HG03139 (cell line): Measurements from ENCODE around the gene DMRTB1.

Experiments
- ATAC-seq: cut with Tn5 transposase; IDR thresholded peaks from one replicate; pipeline ENCODE4 v1.9.1; 2021; ENCODE audit not compliant: unreplicated experiment

Gene DMRTB1

DNA sequence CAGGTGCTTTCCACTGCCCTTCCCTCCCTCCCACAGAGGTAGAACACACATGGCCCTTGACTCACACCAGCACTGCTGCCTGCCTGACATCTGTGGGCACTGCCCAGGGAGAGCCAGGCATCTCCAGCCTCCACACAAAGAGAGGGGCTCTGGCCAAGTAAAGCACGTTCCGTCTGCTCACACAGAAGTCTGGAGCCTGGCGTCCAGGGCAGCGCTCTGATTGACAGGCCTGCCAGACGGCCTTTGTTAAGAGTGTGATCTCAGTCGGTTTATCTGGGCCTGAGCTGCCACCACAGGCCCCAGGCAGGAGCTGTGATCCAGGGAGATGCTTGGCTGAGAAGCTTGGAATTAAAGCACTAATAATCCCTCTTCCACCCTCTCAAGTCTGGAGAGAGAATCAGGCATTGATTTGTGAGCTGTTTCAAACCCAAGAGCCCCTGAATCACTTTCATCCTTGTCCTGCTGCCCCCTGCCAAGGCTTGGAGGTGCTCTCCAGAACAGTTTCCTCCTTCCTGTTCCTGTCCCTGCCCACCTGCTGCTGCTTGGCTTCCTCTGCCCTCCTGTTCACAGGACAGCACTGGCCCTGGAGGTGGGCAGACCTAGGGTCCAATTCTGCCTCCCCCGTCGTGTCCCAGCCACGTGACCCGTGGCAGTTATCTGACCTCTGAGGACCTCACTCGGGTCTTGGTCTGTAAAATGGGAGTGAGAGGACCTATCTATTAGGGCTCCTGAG, 3.7 kb downstream of the DMRTB1 start:
- ATAC-seq = no peak

DNA sequence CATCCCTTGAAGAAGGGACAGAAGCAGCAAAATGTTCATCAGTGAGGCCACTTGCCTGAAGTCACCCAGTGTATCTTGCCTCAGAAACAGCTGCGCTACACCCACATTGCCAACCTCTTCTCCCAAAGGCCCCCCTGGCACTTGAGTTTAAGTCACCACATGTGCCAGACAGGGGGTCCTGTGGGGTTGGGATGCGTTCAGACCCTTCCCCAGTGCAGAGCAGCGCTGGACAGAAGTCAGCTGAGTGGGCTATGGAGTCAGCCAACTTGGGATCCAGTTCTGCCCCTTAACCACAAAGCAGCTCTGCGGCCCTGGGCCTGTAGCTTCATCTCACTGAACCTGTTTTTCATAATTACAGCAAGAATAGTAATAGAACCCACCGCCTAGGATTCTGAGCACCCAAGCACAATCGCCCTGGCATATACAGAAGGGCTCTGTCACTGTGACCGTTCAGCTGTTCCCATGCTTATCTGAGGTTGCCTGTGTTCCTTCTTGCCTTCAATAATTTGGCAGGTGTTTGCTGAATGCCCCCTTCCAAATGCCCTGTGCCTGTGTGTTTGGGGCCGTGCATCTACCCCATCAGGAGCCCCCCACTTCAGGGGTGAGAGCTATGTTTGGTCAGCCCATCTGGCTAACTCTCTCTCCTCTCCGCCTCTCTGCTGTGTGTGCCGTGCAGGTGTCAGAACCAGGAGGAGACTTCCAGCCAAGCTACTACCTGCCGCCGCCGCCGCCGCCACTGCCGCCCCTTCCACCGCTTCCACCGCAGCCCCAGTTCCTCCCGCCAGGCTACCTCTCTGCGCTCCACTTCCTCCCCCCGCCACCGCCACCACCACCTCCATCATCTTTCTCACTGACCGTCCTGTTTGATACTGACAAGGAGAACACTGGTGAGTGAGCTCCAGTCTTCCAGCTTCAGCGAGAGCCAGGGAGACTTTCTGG, 5.0 kb downstream of the DMRTB1 start:
- no peak for ATAC-seq

DNA sequence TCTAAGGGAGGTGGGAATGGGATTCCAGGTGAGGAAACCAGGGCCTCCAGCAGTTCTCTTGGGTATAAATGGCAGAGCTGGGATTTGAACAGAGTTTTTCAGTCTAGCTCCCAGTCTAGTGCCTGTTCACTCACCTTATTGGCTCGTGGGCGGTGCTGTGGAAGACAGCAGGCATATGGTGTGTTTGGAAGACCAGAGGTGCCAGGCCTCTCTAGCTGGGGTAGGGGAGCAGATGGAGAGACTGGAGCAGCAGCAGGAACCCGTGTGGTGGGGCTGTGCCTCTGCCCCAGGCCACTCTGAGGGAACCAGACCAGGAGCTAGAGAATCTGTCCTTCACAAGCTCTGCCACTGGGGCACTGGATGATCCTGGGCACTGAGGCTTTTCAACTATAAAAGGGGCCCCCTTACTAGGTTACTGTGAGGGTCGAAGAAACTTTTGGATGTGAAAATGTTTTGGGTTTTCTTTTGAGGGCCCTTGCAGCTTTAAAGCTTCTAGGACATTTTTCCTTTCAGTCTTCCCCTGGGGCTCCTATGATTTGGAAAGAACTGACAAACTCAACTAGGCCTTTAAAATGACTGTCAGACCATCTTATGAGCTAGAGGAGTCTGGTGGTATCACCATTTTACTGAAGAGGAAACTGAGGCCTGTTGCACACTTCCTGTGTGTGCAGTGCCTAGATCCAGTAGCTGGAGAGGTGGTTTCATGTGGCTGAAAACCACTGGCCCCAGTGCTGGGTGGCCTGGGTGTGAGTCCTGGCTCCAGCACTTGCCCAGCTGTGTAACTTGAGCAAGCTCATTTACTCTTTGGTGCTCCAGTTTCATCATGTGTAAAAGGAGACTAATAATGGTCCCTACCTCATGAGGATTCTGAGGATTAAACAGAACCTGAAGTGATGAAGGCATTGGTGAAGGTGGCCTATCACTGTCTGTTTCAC, 6.1 kb downstream of the DMRTB1 start:
- ATAC-seq = no peak

DNA sequence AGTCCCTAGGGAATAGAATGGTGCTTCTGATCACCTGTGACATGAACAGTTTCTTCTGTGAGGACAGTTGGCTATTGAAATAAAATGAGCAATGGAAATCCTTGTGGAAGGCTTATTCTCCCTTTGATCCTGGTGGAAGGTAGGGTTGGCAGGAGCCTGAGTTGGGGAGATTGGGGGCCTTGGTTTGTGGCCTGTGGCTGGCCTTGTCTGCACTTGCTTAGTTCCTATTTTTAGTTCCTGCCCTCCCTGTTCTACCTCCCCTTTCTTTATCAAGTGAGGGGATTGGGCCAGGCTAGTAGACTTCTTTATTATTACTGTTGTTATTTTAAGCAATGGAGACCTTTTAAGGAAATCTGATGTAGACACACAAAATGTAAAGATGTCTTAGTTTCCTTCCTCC, 8.2 kb downstream of the DMRTB1 start:
- ATAC-seq = no peak

DNA sequence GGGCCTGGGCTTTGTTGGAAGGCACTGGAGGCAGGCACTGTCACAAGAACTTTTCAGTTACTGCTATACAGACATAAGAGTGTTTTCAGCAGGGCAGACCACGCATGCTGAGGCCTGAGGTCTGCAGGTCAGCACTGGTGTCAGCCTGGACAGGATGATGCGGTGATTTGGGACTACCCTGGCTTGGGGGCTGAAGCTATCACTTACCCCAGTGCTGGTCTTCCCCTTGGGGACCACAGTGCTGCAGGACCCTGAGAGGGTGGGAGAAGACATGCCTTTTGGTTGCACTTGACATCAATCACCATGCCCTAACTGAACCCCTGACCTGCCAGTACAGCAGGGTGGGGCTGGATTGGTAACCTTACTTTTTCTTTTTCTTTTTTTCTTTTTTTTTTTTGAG, 9.2 kb downstream of the DMRTB1 start:
- no peak for ATAC-seq

DNA sequence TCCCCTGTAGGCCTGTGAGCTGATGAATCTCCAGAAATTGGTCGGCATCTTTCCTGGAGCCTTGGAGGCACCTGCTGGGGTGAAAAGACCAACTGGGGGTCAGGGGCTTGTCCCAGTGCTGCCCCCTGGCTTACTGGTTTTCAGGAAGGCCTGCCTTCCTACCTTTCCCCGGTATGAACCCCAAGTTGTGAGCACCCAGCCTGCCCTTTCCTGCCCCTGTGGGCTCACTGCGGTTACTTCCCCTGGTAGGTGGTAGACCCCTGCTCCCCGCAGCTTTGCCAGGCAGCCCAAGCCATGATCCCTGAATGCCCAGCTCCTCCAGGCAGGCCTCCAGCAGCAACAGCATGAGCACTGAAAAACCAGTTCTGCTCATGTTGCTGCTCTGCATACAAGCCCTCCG, 10.2 kb downstream of the DMRTB1 start:
- no peak for ATAC-seq

DNA sequence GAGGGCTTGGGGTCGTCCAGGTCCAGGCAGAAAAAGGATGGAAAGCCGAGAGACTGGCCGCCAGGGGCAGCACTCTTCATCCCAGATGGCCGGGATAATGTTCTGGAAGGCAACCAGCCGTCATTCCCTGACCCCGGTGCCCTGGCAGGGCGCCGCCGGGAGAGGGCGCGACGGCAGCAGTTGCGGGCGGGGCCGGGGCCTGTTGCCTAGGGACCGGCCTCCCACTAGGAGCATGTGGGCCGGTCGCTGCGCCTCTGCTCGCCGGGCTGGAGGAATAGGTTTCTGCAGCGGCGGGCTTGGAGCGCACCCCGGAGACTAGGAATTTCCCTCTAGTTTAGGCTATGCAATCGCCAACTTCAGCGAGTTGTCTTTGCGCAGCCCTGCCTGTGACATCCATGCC, 11.0 kb downstream of the DMRTB1 start:
- ATAC-seq = no peak

DNA sequence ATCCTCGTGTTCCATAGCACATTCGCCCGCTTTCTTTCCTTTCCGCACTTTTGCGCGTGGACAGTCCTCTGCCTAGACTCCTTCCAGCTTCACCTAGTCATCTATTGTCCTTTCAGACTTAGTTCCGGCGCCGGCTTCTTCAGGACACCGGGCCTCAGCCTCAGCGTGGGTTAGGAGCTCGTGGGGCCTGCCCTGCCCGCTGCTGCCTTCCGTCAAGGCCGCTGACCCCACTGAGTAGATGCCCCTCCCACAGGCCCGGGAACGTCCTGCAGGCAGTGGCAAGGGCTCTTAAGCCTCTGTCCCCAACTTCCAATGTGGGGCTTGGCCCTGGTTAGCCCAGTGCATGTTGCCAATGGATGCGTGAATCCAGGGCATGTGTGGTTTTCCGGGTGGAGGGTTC, 11.4 kb downstream of the DMRTB1 start:
- ATAC-seq = no peak

DNA sequence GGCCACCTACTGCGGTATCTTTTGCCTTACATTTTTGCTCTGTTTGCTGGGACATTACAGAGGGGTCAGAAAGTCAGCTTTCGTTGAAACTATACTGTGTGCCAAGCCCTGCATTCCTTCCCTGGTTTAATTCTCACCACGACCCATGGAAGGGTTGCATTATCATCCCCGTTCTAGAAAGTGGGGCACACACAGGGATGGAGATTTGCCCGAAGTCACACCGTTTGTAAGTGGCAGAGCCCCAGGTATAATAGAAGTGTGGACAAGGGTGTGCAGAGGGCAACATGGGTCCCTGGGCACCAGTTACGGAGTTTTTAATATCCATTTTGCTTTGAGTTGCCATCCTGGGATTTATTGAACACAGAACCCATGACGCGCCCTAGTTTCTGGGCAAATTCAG, 11.8 kb downstream of the DMRTB1 start:
- ATAC-seq = no peak

DNA sequence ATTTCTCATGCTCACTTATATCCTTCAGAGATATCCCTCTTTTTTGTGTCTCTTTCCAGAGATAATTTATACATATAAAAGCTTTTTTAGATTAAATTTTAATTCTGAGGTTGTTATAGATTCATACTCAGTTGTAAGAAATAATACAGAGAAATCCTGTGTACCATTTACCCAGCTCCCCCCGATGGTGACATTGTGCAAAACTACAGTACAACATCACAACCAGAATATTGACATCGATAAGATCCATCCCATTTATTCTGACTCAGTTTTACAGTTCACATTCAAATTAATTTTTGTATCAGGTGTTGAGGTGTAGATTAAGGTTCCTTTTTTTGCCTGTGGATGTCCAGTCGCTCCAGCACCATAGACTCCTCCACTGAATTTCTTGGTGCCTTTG, 14.3 kb downstream of the DMRTB1 start:
- ATAC-seq = no peak

DNA sequence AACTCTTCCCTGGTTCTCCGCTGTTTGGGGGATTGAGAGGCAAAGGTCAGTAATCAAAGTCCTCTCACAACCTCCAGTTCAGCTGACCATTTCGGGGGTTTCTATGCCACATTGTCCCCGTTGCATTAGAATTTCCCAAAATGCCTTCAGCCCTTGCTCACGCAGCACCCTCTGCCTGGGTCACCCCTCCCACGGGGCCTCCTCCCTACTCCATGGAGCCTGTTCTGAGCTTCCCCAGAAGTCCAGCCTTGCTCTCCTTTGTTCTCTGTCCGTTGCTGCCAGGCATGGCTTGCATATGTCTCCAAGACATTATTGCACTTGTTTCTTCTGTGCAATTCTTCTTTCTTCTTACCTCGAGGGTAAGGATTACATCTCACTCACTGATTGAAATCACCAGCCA, 16.5 kb downstream of the DMRTB1 start:
- ATAC-seq = no peak

DNA sequence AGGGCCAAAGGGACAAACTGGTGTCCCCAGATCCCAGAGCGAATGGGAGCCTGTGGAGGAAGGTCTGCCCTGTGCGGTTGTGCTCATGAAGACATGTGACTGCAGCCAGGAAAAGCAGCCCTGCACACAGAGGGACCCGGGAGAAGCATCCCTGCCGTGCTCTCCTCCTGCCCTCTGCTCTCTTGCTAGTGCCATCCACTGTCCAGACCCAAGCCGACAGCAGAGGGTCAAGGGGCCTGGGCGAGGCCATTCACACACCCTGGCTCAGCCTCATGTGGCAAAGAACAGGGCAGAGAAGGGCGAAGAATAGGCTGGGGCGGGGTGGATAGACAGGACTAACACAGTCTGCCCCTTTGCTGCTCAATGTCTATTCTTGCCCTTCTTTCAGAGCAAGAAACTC, 17.4 kb downstream of the DMRTB1 start:
- ATAC-seq = no peak

DNA sequence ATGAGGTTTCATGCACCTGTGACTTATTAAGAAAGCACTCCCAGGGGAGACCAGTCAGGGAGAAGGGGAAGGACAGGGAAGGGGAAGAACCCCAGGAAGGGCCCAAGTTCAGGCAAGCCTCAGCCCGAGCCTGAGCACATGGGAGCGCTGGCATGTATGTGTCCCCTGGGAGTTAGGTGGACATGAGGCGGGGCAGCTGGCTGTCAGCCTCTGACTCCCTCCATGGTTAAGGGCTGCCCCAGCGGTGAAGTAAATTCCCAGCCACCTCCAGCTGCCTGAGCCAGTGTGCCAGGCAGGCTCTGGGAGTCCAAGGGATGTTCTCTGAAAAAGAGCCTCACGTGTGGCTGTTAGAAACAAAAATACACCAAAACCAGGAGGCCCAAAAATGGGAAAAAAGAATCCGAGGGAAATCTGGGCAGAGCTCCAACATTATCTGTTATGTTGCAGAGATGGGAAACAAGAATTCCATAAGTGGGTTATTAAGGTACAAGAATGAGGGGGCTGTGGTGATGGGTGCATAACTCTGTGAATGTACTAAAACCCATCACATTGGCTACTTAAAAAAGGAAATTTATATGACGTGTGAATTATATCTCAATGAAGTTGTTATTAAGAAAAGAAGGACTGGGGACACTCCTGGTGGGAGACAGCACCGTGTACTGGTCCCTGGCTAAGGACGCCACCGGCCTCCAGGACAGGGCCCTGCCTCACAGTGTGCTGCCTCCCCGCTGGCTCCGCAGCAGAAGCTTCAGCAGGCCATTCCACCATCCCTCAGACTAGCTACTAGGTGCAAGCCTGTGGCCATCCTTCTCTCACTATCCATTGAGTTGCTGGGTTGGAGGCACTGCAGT, 18.7 kb downstream of the DMRTB1 start:
- no peak for ATAC-seq

DNA sequence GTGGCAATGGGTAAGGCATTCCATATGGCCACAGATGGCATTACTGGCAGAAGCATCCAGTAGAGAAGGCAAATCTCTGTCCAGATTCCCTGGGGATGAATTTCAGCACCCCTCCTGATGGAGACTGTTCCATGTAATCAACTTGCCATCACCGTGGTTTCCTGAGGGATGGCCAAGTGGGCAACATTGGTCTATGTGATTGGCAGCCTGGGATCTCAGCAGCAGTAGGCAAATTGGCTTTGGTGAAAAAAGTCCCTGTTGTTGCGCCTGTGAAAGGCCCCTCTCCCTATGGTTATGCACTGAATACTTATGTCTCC, 19.3 kb downstream of the DMRTB1 start:
- ATAC-seq = no peak

DNA sequence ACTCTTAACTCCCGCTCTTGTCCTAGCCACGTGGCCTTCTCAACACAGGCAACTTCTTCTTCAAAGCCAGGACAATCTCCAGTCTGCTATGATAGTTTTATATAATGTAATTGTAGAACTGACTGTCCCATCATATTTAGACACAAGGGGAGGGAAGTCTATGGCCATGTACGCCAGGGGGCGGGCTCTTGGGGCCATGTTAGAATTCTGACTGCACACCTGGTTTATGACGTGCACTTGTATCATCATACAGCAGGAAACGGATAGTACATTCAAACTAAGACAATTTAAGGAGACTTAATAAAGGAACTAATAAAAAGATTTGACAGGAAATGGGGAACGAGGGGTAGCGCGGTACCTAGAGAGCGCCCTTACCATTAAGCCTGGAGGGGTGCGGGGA, 21.5 kb downstream of the DMRTB1 start:
- ATAC-seq = no peak

DNA sequence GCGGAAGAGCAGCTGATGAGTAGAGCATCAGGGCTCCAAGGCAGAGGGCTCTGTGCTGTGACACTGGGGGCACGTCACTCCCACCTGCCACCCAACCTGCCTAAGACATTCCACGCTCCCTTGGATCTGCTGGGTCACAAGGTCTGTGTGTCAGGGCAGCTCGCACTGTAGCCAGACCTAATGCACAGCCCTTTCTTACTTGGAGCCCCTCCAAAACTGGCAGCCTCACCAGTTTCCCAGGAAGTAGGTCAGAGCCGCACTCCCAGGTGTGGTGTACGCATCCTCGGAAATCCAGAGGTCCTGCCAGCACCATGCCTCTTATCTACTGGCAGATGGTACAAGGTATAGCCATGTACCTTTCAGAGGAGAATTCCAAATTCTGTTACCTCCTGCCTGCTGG, 22.3 kb downstream of the DMRTB1 start:
- ATAC-seq = no peak

DNA sequence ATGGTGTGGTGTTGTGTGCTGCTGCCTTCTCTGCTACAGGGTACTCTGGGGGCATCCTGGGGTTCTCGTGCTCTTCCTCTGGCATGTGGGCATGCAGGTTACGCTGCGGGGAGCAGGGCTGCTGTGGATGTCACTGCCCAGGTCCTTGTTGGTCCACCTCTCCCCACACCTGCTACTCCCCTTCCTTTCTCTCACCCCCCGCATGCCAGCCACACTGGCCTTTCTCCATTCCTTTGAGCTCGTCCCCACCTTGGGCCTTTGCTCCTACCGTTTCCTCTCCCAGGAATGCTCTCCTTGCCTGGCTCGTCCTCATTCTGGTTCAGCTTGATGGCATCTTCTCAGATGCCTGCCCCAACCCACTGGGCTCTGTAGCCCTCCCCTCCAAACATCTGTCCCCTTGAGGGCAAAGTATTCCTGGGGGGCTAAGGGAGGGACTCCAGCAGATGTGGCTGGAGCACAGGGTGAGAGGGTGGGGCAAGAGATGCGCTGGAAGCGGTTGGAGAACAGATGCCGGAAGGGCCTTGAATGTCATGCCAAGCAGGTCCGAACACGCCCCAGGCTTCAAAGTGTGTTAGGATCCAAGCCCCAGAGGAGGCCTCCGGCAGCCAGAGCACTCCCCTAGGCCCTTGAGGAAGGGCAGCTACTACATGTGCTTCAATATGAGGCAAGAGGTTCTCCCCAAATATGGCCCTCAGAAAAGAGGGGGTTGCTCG, 23.4 kb downstream of the DMRTB1 start:
- no peak for ATAC-seq

DNA sequence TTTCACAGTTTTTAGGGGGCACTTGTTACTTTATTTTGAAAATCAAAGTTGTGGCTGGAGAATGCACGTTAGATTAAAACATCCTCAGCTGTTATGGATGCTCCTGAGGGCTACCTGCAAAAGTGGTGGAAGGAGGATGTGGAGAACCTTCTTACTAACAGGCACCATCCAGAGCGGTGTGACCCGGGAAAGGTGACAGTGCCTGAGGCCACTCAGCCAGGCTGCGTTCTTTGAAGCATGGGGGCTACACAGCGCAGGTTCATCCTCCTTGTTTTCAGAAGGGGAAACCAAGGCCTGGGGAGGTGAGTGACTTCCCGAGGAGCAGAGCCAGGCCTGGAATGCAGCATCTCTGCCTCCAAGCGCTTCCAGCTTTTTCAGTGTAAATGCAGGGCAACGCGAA, 24.0 kb downstream of the DMRTB1 start:
- ATAC-seq = no peak

DNA sequence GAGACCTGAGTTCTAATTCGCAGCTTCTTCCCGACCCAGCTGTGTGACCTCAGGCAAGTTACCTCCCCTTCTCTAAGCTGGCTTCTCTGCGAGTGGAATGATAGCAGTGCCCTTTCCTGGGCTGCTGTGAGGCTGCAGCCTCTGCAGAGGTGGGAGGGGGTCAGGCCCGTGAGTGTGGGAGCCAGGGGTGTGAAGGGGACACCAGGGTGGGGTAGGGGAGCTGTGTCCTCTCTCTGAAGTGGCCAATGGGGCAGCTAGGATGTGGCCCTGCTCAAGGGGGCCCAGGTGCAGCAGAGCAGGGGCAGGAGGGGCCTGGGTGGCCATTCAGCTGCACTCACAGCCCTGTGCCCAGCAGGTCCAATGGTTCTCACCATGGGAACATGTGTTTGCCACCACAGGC, 24.5 kb downstream of the DMRTB1 start:
- ATAC-seq = no peak
